ENCODE measurements around the gene GALNT18.

GALNT18 gene

DNA sequence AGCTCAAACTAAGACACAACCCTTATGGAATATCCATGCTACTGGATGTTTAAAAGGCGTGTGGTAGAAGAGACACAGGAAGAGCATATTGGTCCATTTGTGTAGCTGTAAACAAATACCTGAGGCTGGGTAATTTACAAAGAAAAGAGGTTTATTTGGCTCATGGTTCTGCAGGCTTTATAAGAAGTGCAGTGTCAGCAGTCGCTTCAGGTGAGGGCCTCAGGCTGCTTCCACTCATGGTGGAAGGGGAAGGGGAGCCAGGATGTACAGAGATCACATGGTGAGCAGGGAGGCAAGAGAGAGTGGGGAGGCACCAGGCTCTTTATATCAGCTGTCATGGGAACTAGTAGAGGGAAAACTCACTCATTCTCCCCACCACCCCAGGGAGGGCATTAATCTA lies 237.0 kb downstream of the GALNT18 start:
- H3K36me3 ChIP-seq (replicated peaks; ENCODE audit: insufficient read depth, low read length) = no peaks in the 10 kb centered on the region
- no peaks in the 10 kb centered on the region for H3K9me2 ChIP-seq (replicated peaks; ENCODE audit: insufficient read depth, low read length)
- H3K4me3 ChIP-seq (ENCODE audit: low read length) = no peak overlapping the region
- H3K79me2 ChIP-seq (ENCODE audit: low read length) = no peaks in the 10 kb centered on the region
- no peaks in the 10 kb centered on the region for H3K4me1 ChIP-seq (ENCODE audit: low read length)
- no peak overlapping the region for H2AFZ ChIP-seq (ENCODE audit: low read length)
- DNase-seq = no peak
- TF ChIP-seq, protein P1, sequence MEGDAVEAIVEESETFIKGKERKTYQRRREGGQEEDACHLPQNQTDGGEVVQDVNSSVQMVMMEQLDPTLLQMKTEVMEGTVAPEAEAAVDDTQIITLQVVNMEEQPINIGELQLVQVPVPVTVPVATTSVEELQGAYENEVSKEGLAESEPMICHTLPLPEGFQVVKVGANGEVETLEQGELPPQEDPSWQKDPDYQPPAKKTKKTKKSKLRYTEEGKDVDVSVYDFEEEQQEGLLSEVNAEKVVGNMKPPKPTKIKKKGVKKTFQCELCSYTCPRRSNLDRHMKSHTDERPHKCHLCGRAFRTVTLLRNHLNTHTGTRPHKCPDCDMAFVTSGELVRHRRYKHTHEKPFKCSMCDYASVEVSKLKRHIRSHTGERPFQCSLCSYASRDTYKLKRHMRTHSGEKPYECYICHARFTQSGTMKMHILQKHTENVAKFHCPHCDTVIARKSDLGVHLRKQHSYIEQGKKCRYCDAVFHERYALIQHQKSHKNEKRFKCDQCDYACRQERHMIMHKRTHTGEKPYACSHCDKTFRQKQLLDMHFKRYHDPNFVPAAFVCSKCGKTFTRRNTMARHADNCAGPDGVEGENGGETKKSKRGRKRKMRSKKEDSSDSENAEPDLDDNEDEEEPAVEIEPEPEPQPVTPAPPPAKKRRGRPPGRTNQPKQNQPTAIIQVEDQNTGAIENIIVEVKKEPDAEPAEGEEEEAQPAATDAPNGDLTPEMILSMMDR (IDR thresholded peaks at IDR 0.05; ENCODE audit: low read length) = no peak
- no peak for TF ChIP-seq EZH2phosphoT487 (IDR thresholded peaks at IDR 0.05; ENCODE audit: low read length)
- no peak for TF ChIP-seq EZH2 (optimal IDR thresholded peaks at IDR 0.05; ENCODE audit: low read depth, low read length)
- H3K4me2 ChIP-seq (ENCODE audit: low read depth, low read length) = no peak overlapping the region
- H3K9ac ChIP-seq (ENCODE audit: low read length) = no peak overlapping the region
- H3F3A ChIP-seq (ENCODE audit: insufficient read depth, low read length) = no peaks in the 10 kb centered on the region
- H3K9me3 ChIP-seq (replicated peaks; ENCODE audit: insufficient read depth, low read length) = no peaks in the 10 kb centered on the region
- no peaks in the 10 kb centered on the region for H3K27me3 ChIP-seq (replicated peaks; ENCODE audit: insufficient read depth, low read length)
- no peaks in the 10 kb centered on the region for H4K20me1 ChIP-seq (ENCODE audit: insufficient read depth, low read length)
- no peak overlapping the region for H3K27ac ChIP-seq (ENCODE audit: low read length)

DNA sequence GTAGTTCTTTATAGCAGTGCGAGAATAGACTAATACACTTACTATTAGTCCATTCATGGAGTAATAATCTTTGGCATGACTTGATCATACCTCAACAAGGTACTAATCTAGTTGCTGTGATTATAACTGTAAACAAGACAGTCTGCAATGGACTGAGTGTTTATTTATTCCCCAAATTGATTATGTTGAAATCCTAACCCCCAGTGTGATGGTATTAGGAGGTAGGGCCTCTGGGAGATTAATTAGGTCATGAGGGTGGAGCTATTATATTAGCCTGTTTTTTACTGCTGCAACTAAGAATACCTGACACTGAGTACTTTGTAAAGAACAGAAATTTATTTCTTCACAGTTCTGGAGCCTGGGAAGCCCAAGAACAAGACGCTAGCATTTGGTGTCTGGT lies 237.8 kb downstream of the GALNT18 start:
- H3K27me3 ChIP-seq (replicated peaks; ENCODE audit: insufficient read depth, low read length) = no peaks in the 10 kb centered on the region
- H3K9me2 ChIP-seq (replicated peaks; ENCODE audit: insufficient read depth, low read length) = no peaks in the 10 kb centered on the region
- TF ChIP-seq, protein P1 (IDR thresholded peaks at IDR 0.05; ENCODE audit: low read length) = no peak
- TF ChIP-seq EZH2 (optimal IDR thresholded peaks at IDR 0.05; ENCODE audit: low read depth, low read length) = no peak
- TF ChIP-seq EZH2phosphoT487 (IDR thresholded peaks at IDR 0.05; ENCODE audit: low read length) = no peak

DNA sequence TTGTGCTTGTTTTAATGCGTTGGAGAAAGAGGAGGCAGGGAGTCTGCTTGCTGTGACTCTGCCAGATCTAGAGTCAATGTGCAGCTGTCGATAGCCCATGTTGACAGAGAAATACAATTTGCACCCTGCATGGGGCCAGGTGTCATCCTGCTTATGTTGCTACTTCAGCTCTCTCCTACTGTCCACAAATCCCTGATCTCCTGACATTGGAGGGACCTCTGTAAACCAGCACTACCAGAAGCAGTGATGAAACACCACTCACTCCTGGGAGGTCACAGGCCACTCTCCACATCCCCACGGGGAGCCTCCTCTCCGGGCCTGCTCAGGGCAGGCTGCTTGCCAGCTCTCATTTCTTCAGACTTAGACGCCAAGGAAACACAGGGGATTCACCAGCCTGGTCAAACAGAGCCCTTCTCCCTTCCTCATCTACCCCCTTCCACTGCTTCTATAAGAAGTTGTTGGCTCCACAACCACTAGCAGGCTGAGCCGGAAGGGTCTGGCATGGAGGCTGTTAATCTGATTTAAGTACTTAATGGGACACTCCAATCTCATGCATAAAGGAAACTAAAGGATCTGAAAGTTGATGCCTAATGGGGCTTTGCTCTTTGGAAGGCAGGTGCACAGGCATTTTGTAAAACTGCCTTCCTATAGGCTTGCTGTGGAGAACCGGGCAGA lies 238.8 kb downstream of the GALNT18 start:
- H3K27me3 ChIP-seq (replicated peaks; ENCODE audit: insufficient read depth, low read length) = no peaks in the 10 kb centered on the region
- TF ChIP-seq EZH2 (optimal IDR thresholded peaks at IDR 0.05; ENCODE audit: low read depth, low read length) = no peak
- no peak for TF ChIP-seq EZH2phosphoT487 (IDR thresholded peaks at IDR 0.05; ENCODE audit: low read length)
- TF ChIP-seq, protein P1 (IDR thresholded peaks at IDR 0.05; ENCODE audit: low read length) = no peak
- H2AFZ ChIP-seq (ENCODE audit: low read length) = no peak overlapping the region
- H3K27ac ChIP-seq (ENCODE audit: low read length) = no peak overlapping the region
- H3K4me3 ChIP-seq (ENCODE audit: low read length) = no peak overlapping the region
- H3K79me2 ChIP-seq (ENCODE audit: low read length) = no peaks in the 10 kb centered on the region
- H3F3A ChIP-seq (ENCODE audit: insufficient read depth, low read length) = no peaks in the 10 kb centered on the region
- no peaks in the 10 kb centered on the region for H3K9me2 ChIP-seq (replicated peaks; ENCODE audit: insufficient read depth, low read length)
- H3K9me3 ChIP-seq (replicated peaks; ENCODE audit: insufficient read depth, low read length) = no peaks in the 10 kb centered on the region
- H3K9ac ChIP-seq (ENCODE audit: low read length) = no peak overlapping the region
- DNase-seq = no peak
- no peak overlapping the region for H3K4me2 ChIP-seq (ENCODE audit: low read depth, low read length)
- H3K4me1 ChIP-seq (ENCODE audit: low read length) = no peaks in the 10 kb centered on the region
- no peaks in the 10 kb centered on the region for H3K36me3 ChIP-seq (replicated peaks; ENCODE audit: insufficient read depth, low read length)
- H4K20me1 ChIP-seq (ENCODE audit: insufficient read depth, low read length) = no peaks in the 10 kb centered on the region

More for the DNA sequence above, 237.8 kb downstream of the GALNT18 start:
- Histone ChIP-seq H3K9me3 (replicated peaks; ENCODE audit: insufficient read depth, low read length) (no peaks in the 10 kb centered on the region), H2AFZ (ENCODE audit: low read length) (no peak overlapping the region), H3K27ac (ENCODE audit: low read length) (no peak overlapping the region), H3F3A (ENCODE audit: insufficient read depth, low read length) (no peaks in the 10 kb centered on the region), H3K9ac (ENCODE audit: low read length) (no peak overlapping the region), H3K4me1 (ENCODE audit: low read length) (no peaks in the 10 kb centered on the region), H3K4me3 (ENCODE audit: low read length) (no peak overlapping the region), H4K20me1 (ENCODE audit: insufficient read depth, low read length) (no peaks in the 10 kb centered on the region), H3K36me3 (replicated peaks; ENCODE audit: insufficient read depth, low read length) (no peaks in the 10 kb centered on the region), H3K79me2 (ENCODE audit: low read length) (no peaks in the 10 kb centered on the region), H3K4me2 (ENCODE audit: low read depth, low read length) (no peak overlapping the region)
- DNase-seq = no peak
